B cell (primary cell): ENCODE results near the gene LRRC14B.

Experiments used
- EZH2 ChIP-seq: IDR thresholded peaks from 2 replicates; pipeline ENCODE4 v1.6.1; 2012; ENCODE audit warnings: borderline replicate concordance, low read depth, mild to moderate bottlenecking, moderate library complexity, low read length; ENCODE audit not compliant: insufficient read depth, poor library complexity, severe bottlenecking
- TF ChIP-seq, protein P1 (sequence below): fragments of 200-600 bp; IDR thresholded peaks from one replicate; pipeline ENCODE4 v1.8.0; 2022; ENCODE audit warnings: antibody characterized with exemption, mild to moderate bottlenecking

DNA sequence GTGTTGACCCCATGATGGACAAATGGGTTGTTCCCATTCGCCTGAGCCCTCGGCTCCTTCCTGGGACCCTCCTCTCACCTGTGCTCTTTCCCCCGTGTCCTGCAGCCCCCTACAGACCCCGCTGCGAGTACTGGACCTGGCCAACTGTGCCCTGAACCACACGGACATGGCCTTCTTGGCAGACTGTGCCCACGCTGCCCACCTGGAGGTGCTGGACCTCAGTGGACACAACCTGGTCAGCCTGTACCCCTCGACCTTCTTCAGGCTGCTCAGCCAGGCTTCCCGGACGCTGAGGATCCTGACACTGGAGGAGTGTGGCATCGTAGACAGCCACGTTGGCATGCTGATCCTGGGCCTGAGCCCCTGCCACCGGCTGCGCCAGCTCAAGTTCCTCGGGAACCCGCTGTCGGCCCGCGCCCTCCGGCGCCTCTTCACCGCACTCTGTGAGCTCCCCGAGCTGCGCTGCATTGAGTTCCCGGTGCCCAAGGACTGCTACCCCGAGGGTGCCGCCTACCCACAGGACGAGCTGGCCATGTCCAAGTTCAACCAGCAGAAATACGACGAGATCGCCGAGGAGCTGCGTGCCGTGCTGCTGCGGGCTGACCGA is 3.4 kb downstream of the LRRC14B start:
- TF ChIP-seq, protein P1, sequence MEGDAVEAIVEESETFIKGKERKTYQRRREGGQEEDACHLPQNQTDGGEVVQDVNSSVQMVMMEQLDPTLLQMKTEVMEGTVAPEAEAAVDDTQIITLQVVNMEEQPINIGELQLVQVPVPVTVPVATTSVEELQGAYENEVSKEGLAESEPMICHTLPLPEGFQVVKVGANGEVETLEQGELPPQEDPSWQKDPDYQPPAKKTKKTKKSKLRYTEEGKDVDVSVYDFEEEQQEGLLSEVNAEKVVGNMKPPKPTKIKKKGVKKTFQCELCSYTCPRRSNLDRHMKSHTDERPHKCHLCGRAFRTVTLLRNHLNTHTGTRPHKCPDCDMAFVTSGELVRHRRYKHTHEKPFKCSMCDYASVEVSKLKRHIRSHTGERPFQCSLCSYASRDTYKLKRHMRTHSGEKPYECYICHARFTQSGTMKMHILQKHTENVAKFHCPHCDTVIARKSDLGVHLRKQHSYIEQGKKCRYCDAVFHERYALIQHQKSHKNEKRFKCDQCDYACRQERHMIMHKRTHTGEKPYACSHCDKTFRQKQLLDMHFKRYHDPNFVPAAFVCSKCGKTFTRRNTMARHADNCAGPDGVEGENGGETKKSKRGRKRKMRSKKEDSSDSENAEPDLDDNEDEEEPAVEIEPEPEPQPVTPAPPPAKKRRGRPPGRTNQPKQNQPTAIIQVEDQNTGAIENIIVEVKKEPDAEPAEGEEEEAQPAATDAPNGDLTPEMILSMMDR = no peak
- no peak for TF ChIP-seq EZH2
